ENCODE results near the gene ASGR1. TPM values are rescaled to one million over a fixed set of nuclear protein-coding genes. Genes with fewer than 3 reads are reported as not detected.

The ASGR1 gene
- total RNA-seq (2022; extraction: Qiagen RNA extraction), result 0.82 to 1.4 TPM (median 1.2 TPM) in 5 replicates

DNA sequence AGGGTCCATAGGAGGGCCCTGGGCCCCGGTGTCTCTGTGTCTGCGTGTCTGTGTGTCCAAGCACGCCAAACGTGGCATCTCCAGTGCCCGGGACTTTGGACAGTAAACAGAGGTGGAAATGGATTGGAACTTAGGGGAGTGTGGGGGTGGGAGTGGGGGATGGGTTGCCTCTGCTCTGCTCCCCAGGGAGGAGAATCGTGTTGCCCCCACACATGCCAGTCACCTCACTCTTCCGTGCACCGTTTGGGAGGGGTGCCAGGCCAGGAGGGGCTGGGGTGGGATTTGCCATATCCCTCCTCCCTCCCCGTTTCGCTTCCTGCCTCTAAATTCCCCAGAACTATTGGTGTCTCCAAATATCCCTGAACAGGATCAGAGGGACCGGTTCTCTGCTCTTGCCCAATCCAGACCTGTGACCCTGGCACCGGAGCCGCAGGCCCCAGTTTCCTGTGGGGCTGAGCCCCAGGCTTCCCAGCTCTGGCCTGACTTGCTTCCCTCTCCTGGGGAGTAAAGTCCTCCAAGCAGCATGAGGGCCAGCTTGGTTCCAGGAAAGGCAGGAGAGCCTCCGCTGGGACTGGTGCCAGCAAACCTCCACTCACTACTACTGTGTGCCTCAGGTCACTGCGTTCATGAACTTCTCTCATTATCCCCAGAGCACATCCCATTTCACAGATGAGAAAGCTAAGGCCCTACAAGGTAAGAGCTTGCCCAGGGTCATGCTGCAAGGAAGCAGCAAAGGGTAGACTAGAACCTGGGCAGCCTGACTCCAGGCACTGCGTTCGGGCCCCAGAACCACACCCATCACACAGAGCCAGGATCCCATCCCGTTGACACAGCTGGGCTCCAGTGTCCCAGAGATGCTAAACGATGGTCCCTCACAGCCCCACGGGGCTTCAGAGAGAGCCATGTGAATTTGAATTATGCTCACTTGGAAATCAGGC, at the start of gene ASGR1:
Gene ASGR1, minus strand, starts transcription at position 54 of the 938 bp plus-strand sequence. CDS start 807 bp downstream, outside the sequence.

DNA sequence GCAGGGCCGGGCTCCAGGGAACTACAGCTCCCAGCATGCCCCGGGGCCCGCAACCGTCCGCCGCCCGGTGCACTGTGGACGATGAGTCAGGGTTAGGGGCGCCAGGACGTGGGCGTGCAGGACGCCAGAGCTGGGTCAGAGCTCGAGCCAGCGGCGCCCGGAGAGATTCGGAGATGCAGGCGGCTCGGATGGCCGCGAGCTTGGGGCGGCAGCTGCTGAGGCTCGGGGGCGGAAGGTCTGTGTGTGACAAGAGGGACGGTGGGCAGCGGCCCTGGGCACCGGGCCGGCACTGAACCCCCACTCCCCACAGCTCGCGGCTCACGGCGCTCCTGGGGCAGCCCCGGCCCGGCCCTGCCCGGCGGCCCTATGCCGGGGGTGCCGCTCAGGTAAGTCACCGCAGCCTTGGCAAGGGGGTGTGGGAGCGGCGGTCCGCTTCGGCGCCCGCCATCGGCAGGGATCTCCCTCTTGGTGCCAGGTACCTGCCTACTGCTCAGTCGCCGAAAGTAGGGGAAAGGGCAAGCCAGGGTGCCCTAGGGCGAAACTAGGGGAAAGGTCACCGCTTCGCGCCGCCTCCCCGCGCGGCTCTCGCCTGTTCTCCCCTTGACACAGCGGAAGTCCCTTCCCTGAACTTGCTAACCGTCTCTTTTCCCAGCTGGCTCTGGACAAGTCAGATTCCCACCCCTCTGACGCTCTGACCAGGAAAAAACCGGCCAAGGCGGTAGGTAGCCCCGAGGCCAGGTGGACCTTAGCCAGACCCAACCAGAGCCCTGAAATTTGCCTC, 40.8 kb upstream of the ASGR1 start, which contains the start of the genes ACADVL and DLG4:
Gene ACADVL, plus strand, starts transcription at position 127 of the 781 bp plus-strand sequence. Its CDS starts 47 bp downstream, at position 174.
Gene DLG4, minus strand, starts transcription at position 25 of the 781 bp plus-strand sequence.

Other genes starting within 250 kb of the ASGR1 start
- gene ALOX12, start 183.3 kb downstream of the ASGR1 start, total RNA-seq (2022; extraction: Qiagen RNA extraction), result not detected in 5 replicates
- gene RNASEK, start 166.7 kb downstream of the ASGR1 start, total RNA-seq (2022; extraction: Qiagen RNA extraction), result 417 to 502 TPM (median 450 TPM) in 5 replicates
- not detected in 5 replicates for gene BCL6B, start 156.3 kb downstream of the ASGR1 start, total RNA-seq (2022; extraction: Qiagen RNA extraction)
- 7.0 to 9.5 TPM (median 8.4 TPM) in 5 replicates for gene SLC16A13, start 143.4 kb downstream of the ASGR1 start, total RNA-seq (2022; extraction: Qiagen RNA extraction)
- gene SLC16A11, start 135.3 kb downstream of the ASGR1 start, total RNA-seq (2022; extraction: Qiagen RNA extraction), result not detected in 5 replicates
- not detected in 5 replicates for gene CLEC10A, start 99.1 kb downstream of the ASGR1 start, total RNA-seq (2022; extraction: Qiagen RNA extraction)
- gene ASGR2, start 64.5 kb downstream of the ASGR1 start, total RNA-seq (2022; extraction: Qiagen RNA extraction), result 0.07 to 0.12 TPM in 2 of 5 replicates, not detected in the others
- 5.4 to 7.5 TPM (median 5.8 TPM) in 5 replicates for gene DLG4, start 40.5 kb upstream of the ASGR1 start, total RNA-seq (2022; extraction: Qiagen RNA extraction)
- 286 to 433 TPM (median 402 TPM) in 5 replicates for gene ACADVL, start 40.6 kb upstream of the ASGR1 start, total RNA-seq (2022; extraction: Qiagen RNA extraction)
- gene DVL2, start 55.1 kb upstream of the ASGR1 start, total RNA-seq (2022; extraction: Qiagen RNA extraction), result 37.1 to 47.6 TPM (median 44.8 TPM) in 5 replicates
- 86.1 to 108 TPM (median 99.5 TPM) in 5 replicates for gene PHF23, start 60.1 kb upstream of the ASGR1 start, total RNA-seq (2022; extraction: Qiagen RNA extraction)
- gene GABARAP, start 63.1 kb upstream of the ASGR1 start, total RNA-seq (2022; extraction: Qiagen RNA extraction), result 643 to 763 TPM (median 704 TPM) in 5 replicates
- 208 to 254 TPM (median 236 TPM) in 5 replicates for gene CTDNEP1, start 72.4 kb upstream of the ASGR1 start, total RNA-seq (2022; extraction: Qiagen RNA extraction)
- 131 to 160 TPM (median 140 TPM) in 5 replicates for gene ELP5, start 72.8 kb upstream of the ASGR1 start, total RNA-seq (2022; extraction: Qiagen RNA extraction)
- 2.2 to 3.2 TPM (median 2.9 TPM) in 5 replicates for gene CLDN7, start 83.1 kb upstream of the ASGR1 start, total RNA-seq (2022; extraction: Qiagen RNA extraction)
- gene SLC2A4, start 102.3 kb upstream of the ASGR1 start, total RNA-seq (2022; extraction: Qiagen RNA extraction), result 0.35 to 0.67 TPM (median 0.63 TPM) in 5 replicates
- 0.37 to 0.68 TPM (median 0.53 TPM) in 5 replicates for gene YBX2, start 115.3 kb upstream of the ASGR1 start, total RNA-seq (2022; extraction: Qiagen RNA extraction)
- 1,603 to 1,771 TPM (median 1,695 TPM) in 5 replicates for gene EIF5A, start 128.3 kb upstream of the ASGR1 start, total RNA-seq (2022; extraction: Qiagen RNA extraction)
- gene GPS2, start 136.0 kb upstream of the ASGR1 start, total RNA-seq (2022; extraction: Qiagen RNA extraction), result 81.4 to 100 TPM (median 97.9 TPM) in 5 replicates
- 23.0 to 36.7 TPM (median 28.7 TPM) in 5 replicates for gene NEURL4, start 150.0 kb upstream of the ASGR1 start, total RNA-seq (2022; extraction: Qiagen RNA extraction)
- gene ACAP1, start 157.2 kb upstream of the ASGR1 start, total RNA-seq (2022; extraction: Qiagen RNA extraction), result 2.4 to 5.7 TPM (median 4.0 TPM) in 5 replicates
- 11.3 to 13.7 TPM (median 12.5 TPM) in 5 replicates for gene KCTD11, start 172.8 kb upstream of the ASGR1 start, total RNA-seq (2022; extraction: Qiagen RNA extraction)
- not detected in 5 replicates for gene TMEM95, start 175.8 kb upstream of the ASGR1 start, total RNA-seq (2022; extraction: Qiagen RNA extraction)
- gene TNK1, start 201.7 kb upstream of the ASGR1 start, total RNA-seq (2022; extraction: Qiagen RNA extraction), result 1.3 to 1.6 TPM (median 1.5 TPM) in 5 replicates
- 38.6 to 48.9 TPM (median 44.7 TPM) in 5 replicates for gene PLSCR3, start 215.2 kb upstream of the ASGR1 start, total RNA-seq (2022; extraction: Qiagen RNA extraction)
- 180 to 224 TPM (median 215 TPM) in 5 replicates for gene TMEM256, start 224.7 kb upstream of the ASGR1 start, total RNA-seq (2022; extraction: Qiagen RNA extraction)
- 13.3 to 17.6 TPM (median 17.1 TPM) in 5 replicates for gene NLGN2, start 228.5 kb upstream of the ASGR1 start, total RNA-seq (2022; extraction: Qiagen RNA extraction)
- gene SPEM1, start 241.0 kb upstream of the ASGR1 start, total RNA-seq (2022; extraction: Qiagen RNA extraction), result 0.06 to 0.13 TPM in 2 of 5 replicates, not detected in the others
- 0.03 to 0.07 TPM (median 0.06 TPM) in 3 of 5 replicates, not detected in the others for gene SPEM2, start 246.2 kb upstream of the ASGR1 start, total RNA-seq (2022; extraction: Qiagen RNA extraction)
- gene SPEM3, start 249.5 kb upstream of the ASGR1 start, total RNA-seq (2022; extraction: Qiagen RNA extraction), result 0.02 to 0.03 TPM (median 0.02 TPM) in 3 of 5 replicates, not detected in the others

Measured in A549 treated with AZD2906 at 1 μM for 4 hours (cell line).